Dedifferentiated amniotic fluid mesenchymal stem cell (primary cell): ENCODE data around the gene TMEM255A.

Source experiments
- DNase-seq: peaks from one replicate; pipeline ENCODE4 v3.0.0-alpha.2; 2016; ENCODE audit errors: extremely low spot score

Gene TMEM255A

DNA sequence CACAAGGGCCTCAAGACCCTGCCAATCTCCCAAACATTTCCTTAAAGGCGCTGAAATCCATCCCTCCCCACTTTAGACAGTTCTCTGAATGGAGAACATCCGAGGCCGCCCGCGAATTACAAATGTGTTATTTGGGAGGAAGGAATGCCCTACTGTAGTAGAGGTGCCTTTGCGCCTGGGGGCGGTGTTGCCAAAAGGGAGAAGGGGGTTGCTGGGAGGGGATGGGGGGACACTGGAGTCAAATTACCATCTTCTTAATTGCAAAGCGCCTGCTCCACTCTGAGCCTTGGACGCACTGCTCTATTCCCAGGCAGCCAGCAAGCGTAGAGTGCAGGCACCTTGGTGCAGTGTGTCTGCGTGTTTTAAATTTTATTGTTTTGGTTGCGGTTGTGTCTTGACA is 2.7 kb downstream of the TMEM255A start:
- no peak for DNase-seq

DNA sequence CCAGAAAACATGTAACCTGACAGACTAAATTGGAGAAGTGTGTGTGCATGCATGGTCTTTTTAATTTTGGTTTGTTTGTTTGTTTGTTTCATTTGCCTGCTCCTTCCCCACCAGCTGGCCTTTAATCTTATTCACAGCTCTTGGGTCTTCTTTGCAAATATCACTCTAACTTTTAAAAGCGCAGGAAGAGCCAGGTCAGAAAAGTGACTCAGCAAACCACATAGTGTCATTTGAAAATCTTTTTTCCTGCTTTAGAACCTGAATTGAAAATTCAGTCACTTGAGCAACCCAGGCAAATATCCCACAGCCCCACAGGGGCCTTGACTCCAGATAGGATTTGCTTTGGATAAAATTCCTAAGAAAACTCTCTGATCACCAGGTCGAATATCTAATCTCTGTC is 4.6 kb downstream of the TMEM255A start:
- no peak for DNase-seq

DNA sequence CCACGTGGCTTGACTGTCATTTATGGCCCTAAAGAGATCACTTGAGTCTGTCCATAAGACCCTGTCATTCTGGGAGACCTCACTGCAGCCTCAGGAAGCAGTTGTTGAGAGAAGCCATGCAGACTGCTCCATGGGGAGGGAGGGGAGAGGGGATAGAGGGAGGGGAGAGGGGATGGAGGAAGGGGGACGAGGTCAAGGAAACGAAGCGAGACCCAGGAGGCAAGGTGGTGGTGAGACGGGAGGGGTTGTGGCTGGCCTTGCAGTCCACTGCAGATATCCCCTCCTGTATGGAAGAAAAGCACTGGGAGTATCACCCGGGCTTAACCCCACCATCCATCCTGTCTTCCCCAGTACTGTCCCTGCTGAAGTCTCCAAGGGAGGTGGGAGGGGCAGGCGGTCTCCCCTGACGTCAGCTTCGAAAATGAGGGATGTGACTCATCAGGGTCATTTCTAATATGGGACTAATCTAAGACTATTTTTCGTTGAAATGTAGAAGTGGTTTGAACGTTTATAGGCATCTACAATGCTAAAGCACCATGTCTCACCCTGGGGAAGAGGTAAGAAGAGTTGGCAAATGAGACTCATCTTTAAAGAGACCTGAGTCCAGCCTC is 5.6 kb downstream of the TMEM255A start:
- no peak for DNase-seq

DNA sequence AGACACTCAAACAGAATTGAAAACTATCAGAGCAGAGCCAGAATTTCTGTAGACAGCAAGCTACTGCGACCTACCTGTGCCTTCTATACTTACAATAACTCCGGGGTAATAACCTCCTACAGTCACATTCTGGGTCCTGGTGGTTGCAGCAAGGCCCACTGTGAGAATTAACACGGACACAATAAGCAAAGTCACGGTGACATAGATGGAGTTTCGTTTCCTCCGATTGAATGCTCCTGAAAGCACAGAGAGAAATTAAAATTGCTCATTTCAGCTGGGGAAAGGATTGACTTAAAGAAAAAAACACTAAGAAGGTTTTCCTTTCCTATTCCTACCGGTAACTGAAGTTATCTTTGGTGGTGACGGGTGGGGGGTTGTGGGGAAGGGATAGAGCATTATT is 7.0 kb downstream of the TMEM255A start:
- no peak for DNase-seq

DNA sequence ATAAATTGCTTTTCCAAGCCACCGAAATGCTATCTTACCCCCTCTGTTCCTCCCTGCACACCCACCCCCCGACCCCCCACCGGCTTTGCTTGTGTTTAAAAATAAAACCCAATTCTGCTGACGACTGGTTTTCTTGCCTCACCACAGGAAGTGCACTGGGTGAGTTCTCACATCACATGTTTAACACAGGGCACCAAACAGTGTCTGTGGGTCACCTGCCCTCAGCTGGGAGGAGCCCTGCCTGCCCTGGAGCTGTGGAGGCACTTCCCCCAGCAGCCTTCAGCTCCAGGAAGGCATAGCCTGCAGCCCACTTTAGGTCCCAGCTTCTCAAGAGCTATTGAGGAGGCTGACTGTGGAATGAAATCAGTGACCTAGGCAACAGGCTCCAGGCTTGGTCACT is 8.8 kb downstream of the TMEM255A start:
- DNase-seq: no peak

DNA sequence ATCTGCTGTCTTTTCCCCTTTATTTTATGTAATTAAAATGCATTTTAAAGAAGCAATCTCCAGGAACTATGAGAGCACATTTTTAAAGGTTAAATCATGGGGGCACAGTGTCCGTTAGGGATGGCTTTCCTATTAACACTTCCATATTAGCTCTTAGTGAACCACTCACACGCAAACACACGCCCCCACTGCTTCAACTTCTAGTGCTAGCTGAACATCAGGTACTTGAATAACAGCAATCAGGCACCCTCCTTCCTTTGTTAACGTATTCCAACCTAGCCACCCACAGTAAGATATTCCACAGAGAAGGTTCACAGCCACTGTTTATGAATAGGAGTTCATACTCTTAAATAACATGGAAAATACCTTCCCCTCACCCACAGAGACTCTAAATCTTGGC is 9.3 kb downstream of the TMEM255A start:
- no peak for DNase-seq

DNA sequence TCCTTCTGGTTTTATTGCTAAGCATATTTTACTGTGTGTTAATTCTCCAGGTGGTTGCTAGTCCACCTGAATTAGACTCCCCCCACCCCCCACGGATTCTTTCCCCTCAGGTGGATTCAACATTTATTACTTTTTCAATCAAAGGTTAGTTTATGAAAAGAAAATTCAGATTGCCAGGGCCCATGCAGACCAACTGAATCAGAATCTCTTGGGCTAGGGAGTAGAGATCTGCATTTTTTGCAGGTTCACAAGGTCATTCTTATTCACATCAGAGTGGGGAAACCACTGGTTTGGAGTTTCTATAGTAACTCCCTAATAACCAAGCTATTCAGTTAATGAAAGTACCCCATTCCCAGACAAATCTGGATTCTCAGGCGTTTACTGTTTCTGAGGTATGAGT is 9.8 kb downstream of the TMEM255A start:
- no peak for DNase-seq

DNA sequence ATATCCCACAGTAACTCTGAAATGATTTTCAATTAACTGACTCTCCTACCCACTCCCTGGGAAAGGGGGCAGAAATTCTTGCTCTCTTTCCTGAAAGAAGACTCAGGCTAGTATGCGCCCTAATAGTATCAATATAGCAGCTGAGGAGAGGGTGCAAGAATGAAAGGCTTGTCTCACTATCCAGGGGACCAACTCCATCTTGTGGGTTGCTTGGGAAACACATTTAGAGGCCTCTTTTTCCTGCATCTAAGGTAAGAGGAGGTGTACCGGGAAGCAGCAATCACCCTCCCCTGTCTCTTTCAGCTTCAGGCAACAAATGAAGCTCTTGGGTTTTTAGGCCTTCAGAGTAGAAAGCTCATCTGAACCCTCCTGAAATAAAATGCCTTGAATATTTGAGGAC is 11.3 kb downstream of the TMEM255A start:
- DNase-seq: no peak

DNA sequence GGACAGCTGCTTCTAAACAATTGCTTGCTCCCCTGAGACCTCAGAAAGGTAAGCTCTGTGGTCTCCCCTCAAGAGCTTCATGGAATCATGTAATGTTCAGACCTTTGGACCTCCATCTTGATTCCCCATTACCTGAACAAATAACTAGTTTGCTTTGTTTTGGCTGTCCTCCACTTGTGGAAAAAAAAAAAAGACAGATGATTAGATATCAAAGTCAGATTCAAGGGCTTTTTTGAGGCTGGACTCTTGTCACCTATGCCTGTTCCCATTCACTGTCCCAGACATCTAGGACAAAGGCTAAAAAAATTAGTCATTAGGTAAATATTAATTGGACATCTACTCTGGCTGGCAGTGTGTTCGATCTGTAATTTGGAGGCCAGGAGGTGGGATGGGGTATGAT is 13.3 kb downstream of the TMEM255A start:
- no peak for DNase-seq

DNA sequence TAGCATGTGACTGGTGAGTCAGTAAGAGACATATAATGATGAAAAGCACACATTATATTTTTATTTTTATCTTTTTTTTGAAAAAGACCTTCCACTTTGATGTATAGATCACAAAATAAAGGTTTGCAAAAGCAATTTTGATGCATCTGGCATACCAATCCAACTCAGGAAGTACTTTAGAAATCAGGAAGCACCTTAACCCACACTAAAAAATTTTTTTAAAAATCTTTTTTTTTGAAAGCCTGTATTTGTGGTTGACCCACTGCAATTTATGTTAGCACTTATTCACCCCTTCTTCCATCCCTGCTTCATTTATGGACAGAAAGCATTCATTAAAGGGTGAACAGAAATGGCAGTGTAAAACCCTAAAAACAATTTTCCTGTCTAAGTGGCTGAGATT is 16.6 kb downstream of the TMEM255A start:
- no peak for DNase-seq

DNA sequence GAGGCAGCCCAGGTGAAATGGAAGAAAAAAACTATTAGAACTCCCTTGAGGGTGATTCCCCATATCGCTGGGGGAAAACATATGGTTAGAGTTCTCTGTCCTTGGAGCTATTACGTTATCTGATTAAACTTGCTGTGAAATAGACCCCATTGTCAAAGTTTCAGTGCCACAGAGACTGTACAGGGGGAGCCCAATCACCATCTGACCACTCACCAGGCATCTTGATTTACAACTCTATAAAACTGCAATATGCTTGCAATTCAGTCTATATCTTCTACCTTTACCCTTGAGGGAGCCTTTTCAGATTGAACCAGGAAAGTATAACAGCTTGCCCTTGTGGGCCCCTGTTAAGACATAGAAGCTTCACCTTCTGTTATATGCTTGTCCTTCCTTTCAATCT is 18.2 kb downstream of the TMEM255A start:
- no peak for DNase-seq

DNA sequence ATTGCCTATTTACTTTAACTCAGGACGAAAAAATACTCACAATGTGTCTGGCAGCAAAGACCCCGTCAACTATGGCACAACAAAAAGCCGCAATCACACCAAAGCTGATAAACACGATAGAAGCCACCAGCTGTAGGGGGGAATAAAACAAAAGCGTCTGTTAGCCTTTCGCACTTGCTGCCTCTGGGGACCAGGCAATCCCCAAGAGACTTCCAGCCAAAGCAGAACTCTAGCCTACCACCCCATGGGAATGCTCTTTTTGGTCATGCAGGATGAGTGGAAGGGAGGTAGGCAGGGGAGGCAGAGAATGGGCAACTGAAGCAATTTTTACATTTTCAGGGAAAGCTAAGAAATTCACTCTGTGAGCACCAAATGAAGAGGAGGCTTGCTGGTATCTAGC is 20.1 kb downstream of the TMEM255A start:
- DNase-seq: no peak

DNA sequence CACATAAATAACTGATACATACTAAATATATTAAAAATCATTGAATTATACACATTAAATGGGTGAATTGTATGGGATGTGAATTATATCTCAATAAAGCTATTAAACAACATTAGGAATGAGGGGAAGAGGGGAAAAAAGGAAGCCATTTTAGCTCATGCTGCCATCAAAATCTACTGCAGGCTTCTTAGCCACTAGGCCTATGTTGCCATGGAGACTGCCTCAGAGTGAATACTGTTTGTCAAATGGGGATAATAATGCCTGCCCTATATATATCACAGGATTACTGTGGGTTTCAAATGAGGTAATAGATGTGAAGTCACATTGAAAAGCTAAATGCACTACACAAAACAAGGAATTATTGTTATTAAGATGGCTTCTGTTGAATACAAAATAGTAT is 21.2 kb downstream of the TMEM255A start:
- no peak for DNase-seq

DNA sequence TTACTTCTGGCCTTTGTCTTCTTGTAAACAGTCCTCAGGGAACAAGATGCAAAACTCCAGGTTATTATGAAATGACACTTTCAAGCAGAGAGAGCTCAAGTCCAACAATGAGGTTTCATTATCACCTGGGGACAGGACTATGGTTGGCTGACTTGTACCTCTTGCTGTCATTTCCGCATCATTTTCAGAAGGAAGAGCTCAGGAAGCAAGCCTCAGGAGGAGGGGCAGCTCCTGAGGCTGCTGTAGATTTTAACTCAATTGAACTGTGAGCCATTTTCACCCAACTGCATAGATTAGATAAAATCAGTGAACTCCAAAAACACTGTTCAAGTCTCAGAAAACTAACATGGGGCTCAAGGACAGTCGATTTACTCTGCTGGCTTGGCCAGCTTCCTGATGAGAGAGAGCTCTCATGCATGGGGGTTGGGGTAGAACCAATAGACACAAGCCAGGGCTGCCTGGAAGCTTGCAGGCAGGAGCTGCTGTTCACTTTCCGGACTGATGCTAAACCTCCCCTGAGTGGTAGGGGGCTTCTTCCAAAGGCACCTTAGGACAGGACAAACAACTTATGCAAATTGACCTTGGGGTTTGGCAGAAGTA is 23.6 kb downstream of the TMEM255A start:
- DNase-seq: no peak

DNA sequence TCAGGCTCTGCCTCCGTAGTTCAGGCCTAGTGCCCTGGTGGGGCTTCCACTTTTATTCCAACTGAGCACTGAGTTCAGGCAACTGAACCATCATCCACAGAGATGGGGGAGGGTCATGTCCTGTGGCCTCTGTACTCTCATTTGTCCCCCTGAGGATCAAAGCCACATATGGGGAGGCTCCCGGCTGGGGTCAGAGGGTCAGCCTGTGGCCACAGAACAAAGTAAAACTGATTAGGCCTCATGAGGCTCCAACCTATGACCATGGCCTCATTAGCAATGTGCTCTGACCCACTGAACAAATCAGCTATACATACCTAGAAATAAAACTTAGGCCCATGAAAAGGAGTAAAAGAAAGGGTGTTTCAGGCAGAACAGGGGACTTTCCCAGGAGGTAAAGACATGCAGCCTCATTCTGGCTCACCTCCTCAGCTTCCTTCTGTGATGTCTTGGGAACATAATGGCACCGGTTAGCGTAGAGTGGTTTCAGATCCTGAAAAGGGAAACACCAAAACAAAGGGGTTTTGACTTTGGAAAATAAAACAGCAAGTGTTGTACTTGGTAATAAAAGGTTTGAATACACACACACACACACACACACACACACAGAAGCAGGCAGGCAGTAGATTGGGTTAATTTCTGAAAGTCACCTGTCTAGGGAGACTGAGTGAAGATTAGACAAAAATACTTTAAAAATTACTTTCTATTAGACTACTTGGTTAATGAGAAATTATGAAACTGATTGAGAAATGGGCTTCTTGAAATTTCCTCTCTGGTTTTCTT is 24.3 kb downstream of the TMEM255A start:
- no peak for DNase-seq

DNA sequence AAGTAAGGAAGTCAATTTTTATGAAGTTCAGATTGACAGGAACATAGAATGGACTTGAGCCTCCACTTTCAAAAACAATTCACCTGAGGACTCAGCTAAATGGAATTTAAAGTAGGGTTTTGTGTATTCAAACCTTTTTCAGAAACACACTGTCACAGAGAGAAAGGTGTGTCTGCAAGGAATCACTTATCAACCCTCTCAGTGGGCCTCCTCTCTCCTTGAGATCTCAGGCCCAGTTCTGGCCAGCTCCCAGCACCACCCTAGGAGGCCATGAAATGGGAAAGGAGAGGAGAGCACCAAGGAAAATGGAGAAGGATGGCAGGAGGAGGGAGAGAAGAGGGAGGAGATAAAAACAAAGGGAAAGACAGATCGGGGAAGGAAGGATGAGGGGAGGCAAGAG is 28.6 kb downstream of the TMEM255A start:
- no peak for DNase-seq

DNA sequence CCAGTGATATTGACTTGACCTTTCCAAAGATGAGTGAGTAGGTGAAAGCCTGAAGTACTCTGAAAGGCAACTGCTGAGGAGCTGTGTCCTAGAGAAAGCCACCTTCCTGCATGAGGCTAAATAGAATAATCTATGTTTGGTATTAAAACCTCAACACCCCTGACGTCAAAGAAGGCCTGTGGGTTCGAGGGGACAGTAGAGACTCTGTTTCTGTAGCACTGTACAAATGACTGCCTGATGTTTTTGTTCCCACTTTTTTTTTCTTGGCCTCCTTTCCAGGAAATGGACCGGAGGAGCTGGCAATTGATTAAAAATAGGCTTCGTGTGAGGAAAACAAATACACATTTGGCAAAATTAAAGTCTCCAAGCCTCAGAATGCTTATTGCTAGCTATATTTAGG is 29.5 kb downstream of the TMEM255A start:
- no peak for DNase-seq

DNA sequence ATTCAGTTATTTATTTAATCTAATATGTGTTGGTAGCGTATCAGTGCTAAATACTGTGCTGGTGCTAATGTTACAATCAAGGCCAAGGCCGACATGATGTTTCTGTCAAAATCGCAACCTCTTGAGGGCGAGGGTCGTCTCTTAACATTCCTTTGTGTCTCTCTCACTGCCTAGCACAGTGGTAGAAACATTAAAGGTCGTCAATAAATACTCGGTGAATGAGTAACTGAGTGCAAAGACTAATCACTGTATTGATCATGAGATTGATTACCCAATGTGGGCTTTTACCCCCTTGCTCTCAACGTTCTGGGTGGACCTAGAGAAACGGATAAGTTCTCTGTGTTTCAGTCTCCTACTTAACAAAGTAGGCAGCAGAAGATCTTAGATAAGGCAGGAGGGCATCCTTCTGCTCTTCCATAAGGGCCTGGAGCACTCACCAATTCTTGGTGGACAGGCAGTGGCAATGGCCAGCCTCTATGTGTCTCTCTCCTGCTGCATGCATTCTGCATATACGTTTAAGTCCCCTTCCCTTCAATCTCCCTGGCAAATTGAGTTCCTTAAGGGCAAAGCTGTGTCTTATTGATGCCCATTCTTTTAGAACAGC is 30.1 kb downstream of the TMEM255A start:
- DNase-seq: no peak

DNA sequence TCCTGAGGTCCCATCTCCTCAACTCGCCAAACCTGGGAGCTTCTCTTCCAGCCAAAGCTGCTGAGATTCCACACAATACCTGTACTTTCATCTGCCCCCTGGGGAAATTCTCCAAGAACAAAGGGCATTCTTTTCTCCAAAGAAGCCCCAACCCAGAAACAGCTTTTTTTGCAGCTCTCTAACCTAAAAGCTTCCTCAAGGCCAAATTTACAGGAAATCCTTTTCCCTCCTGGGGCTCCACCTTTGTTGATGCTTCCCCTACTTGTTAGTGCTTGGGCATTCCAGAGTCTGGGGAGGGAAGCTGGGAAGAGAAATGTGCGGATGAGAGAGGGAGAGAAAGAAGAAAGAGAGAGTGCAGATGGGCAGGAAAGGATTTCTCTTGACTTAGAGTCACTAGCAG is 36.3 kb downstream of the TMEM255A start:
- DNase-seq: no peak

DNA sequence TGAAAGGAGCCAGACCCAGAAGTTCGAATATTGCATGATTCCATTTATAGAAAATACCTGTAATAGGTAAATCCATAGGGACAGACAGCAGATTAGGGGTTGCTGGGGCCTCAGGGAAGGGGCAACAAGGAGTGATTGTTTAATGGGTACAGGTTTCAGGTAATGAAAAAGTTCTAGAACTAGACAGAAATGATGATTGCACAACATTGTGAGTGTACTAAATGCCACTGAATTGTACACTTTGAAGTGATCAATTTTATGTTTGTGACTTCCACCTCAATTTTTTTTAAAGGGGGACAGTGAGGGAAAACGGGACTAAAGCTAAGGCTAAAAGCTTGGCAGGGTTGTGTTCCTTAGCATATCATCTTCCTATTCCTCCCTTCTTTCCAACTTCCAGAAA is 37.1 kb downstream of the TMEM255A start:
- DNase-seq: no peak

DNA sequence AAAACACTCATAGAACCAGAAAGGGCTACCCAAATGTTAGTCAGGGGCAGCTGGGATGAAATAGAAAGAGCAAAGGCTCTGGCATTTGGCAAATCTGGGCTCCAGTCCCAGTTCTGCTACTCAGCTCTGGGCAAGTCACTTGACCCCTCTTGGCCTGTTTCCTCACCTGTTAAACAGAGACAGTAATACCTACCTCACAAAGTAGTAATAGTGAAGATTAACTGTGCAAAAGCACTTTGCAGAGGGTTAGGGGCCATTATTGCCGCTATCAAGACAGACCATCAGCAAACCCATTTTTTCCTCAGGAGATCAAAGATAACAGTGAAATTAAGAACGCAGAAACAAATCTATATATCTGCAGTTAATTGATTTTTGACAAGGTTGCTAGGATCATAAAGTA is 40.0 kb downstream of the TMEM255A start:
- DNase-seq: no peak

DNA sequence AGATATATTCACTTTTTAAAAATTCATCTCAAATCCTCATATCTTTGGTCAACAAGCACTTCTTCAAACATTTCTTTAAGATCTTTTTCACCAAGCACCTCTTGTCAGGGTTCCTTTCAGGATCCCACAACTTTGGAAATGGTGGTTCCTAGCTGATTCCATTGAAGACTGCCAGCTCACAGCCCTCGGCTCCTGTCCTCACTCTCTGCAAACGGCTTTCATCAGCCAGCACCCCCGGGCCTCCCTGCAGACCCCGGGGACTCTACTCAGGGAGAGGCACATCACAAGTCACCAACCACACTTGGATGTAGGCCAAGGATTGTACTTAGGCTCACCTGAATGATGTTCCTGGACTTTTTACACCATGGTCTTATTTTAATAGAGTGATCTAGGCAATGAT is 40.7 kb downstream of the TMEM255A start:
- DNase-seq: no peak
